Measurements from ENCODE around the gene PDSS1.

- TF ChIP-seq CREB1 (IDR thresholded peaks at IDR 0.05; ENCODE audit: low read depth) (no peak), TEAD4 (IDR thresholded peaks at IDR 0.05) (no peak), CEBPB (IDR thresholded peaks at IDR 0.05) (no peak)
These were observed 83.5 kb downstream of the PDSS1 start for GRCh38 chr10:26780793-26781601.

All from Ishikawa (cell line).